Endothelial cell (in vitro differentiated cells): Measurements from ENCODE around the gene GAB2. TPM values are rescaled to one million over a fixed set of nuclear protein-coding genes. Genes with fewer than 3 reads are reported as not detected.

Experiments used
- DNase-seq: peaks from one replicate; pipeline ENCODE4 v3.0.0; 2021; ENCODE audit warnings: low spot score
- H3K27ac Mint-ChIP-seq: one replicate; pipeline ENCODE4 v1.8.0; 2021; ENCODE audit warnings: mixed read lengths, inconsistent platforms; ENCODE audit not compliant: unreplicated experiment
- H3K27me3 Mint-ChIP-seq: one replicate; pipeline ENCODE4 v1.8.0; 2021; ENCODE audit warnings: mild to moderate bottlenecking, moderate library complexity, mixed read lengths, inconsistent platforms; ENCODE audit not compliant: unreplicated experiment
- H3K36me3 Mint-ChIP-seq: one replicate; pipeline ENCODE4 v1.8.0; 2021; ENCODE audit warnings: mild to moderate bottlenecking, low read depth, mixed read lengths, inconsistent platforms; ENCODE audit not compliant: unreplicated experiment
- H3K4me1 Mint-ChIP-seq: one replicate; pipeline ENCODE4 v1.8.0; 2021; ENCODE audit warnings: mild to moderate bottlenecking, mixed read lengths, inconsistent platforms; ENCODE audit not compliant: unreplicated experiment
- H3K4me3 Mint-ChIP-seq: one replicate; pipeline ENCODE4 v1.8.0; 2021; ENCODE audit warnings: mild to moderate bottlenecking, mixed read lengths, inconsistent platforms; ENCODE audit not compliant: unreplicated experiment
- H3K9me3 Mint-ChIP-seq: one replicate; pipeline ENCODE4 v1.8.0; 2021; ENCODE audit warnings: mixed read lengths, inconsistent platforms; ENCODE audit not compliant: unreplicated experiment
- total RNA-seq: library from RNA; stranded (reverse); fragmentation: NEBNext Ultra II Directional; extraction: Animal tissue kit (Norgen Biotek cat#: 25700); gene quantifications from one replicate; pipeline ENCODE4 v1.2.1, GENCODE V29; 2021; ENCODE audit not compliant: unreplicated experiment
- TF ChIP-seq, protein P1 (sequence below): fragments of 200-600 bp; sonication (generic); IDR thresholded peaks from one replicate; pipeline ENCODE4 v1.5.0; 2021; ENCODE audit warnings: antibody characterized with exemption; ENCODE audit not compliant: unreplicated experiment

GAB2 gene
- total RNA-seq, 1 donor from 2014 or later = 81.0 TPM

DNA sequence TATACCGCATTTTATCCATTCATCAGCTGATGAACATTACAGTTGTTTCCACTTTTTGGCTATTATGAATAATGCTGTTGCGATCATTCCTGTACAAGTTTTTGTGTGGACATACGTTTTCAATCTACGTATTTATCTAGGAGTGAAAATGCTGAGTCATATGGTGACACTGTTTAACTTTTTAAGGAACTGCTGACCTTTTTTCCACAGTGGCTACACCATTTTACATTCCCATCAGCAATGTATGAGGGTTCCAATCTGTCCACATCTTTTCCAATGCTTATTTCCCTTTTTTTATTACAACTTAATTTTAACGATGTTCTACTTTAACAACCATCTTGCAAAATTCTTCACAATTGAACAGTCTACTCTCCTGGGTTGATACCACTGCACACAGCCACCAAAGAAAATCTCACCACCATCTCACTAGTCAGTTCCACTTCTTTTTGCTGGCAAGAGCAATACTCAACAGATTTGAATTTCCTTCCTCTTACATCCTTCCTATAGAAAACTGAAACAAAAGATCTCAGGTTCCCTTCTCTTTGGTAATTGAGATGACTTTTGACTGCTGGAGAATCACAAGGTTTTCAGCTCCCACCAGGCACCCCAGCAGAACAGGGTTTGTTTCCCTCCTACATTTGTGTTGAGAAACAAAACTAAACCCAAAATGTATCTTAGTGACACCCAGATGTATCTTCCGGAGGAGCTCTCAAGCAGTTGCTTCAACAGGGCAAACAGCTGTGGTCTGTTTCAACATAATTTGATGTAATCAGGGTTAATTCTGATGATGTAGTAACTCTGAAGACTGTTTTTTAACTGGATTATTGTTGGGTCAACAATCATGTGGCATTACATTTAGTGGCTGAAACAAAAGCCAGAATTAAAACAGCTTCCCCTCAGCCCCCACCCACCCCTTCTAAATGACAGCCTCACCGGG, 7.0 kb upstream of the GAB2 start:
- H3K27me3 Mint-ChIP-seq = peaks cover 3% of the 10 kb centered on the region
- peak overlapping the region; percentile 91 for H3K27ac Mint-ChIP-seq
- no peak overlapping the region for H3K4me3 Mint-ChIP-seq
- H3K4me1 Mint-ChIP-seq = peaks cover 66% of the 10 kb centered on the region
- no peaks in the 10 kb centered on the region for H3K36me3 Mint-ChIP-seq
- TF ChIP-seq, protein P1, sequence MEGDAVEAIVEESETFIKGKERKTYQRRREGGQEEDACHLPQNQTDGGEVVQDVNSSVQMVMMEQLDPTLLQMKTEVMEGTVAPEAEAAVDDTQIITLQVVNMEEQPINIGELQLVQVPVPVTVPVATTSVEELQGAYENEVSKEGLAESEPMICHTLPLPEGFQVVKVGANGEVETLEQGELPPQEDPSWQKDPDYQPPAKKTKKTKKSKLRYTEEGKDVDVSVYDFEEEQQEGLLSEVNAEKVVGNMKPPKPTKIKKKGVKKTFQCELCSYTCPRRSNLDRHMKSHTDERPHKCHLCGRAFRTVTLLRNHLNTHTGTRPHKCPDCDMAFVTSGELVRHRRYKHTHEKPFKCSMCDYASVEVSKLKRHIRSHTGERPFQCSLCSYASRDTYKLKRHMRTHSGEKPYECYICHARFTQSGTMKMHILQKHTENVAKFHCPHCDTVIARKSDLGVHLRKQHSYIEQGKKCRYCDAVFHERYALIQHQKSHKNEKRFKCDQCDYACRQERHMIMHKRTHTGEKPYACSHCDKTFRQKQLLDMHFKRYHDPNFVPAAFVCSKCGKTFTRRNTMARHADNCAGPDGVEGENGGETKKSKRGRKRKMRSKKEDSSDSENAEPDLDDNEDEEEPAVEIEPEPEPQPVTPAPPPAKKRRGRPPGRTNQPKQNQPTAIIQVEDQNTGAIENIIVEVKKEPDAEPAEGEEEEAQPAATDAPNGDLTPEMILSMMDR = no peak
- H3K9me3 Mint-ChIP-seq = no peaks in the 10 kb centered on the region
- DNase-seq = no peak

- TF ChIP-seq, protein P1 = no peak
- no peaks in the 10 kb centered on the region for H3K9me3 Mint-ChIP-seq
- peaks cover 4% of the 10 kb centered on the region for H3K36me3 Mint-ChIP-seq
- H3K4me1 Mint-ChIP-seq = peaks cover 66% of the 10 kb centered on the region
- H3K4me3 Mint-ChIP-seq = no peak overlapping the region
- H3K27ac Mint-ChIP-seq = no peak overlapping the region
- H3K27me3 Mint-ChIP-seq = peaks cover 11% of the 10 kb centered on the region
- DNase-seq = no peak
These were observed 5.6 kb upstream of the GAB2 start for GRCh38 chr11:78423241-78423640.

DNA sequence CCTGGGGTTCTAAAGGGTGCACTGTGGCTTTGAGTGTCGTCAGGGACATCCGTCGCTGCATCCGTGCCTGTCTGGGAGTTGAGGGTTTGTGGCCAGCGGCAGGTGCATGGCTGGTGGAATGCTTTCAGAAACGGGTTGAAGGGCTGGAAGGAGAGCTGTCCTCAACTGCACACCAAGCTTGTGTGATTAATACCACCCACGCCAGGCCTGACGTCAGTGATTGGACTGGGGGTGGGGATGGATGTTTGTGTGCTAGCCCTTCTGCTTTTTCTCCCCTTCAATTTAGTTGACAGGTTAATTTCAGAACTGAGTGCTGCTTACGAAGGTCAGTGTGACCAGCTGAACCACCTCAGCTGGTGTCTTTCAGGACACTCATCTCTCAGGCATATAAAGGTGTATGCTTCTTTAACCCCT, 3.2 kb upstream of the GAB2 start:
- H3K4me1 Mint-ChIP-seq = peaks cover 58% of the 10 kb centered on the region

DNA sequence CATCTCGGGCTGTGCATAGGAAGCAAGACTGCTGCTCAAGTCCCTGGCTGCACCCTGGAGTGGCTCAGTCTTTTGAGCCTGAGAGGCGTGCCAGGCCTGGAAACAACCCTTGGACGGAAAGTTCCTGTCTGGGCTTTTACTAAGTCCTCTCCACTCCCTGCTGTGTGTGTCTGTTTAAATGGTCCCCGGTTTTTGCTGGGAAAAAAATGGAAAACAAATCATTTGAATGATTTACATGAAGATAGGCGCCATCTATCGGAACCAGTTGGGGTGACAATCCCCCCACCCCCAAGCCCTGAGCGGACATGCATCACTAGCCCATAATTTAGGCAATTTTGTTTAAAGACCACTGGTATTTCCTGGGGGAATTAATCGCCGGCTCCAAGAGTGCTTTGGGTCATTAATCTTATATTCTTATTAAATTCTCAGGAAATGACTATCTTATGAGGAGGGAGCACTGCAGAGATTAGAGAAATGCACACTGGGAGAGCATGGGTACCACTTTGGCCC, 2.7 kb upstream of the GAB2 start:
- H3K27ac Mint-ChIP-seq = no peak overlapping the region
- H3K4me1 Mint-ChIP-seq = peaks cover 59% of the 10 kb centered on the region
- H3K9me3 Mint-ChIP-seq = no peaks in the 10 kb centered on the region
- peak overlapping the region; percentile 24 for H3K4me3 Mint-ChIP-seq
- TF ChIP-seq, protein P1 = peak; percentile 59
- H3K36me3 Mint-ChIP-seq = peaks cover 5% of the 10 kb centered on the region
- DNase-seq = peak; percentile 64
- peaks cover 17% of the 10 kb centered on the region for H3K27me3 Mint-ChIP-seq

More for the DNA sequence above, 3.2 kb upstream of the GAB2 start:
- Mint-ChIP-seq H3K27me3 (peaks cover 17% of the 10 kb centered on the region), H3K4me3 (no peak overlapping the region), H3K9me3 (no peaks in the 10 kb centered on the region), H3K36me3 (peaks cover 5% of the 10 kb centered on the region), H3K27ac (peak overlapping the region; percentile 11)
- no peak for DNase-seq
- TF ChIP-seq, protein P1 = no peak

DNA sequence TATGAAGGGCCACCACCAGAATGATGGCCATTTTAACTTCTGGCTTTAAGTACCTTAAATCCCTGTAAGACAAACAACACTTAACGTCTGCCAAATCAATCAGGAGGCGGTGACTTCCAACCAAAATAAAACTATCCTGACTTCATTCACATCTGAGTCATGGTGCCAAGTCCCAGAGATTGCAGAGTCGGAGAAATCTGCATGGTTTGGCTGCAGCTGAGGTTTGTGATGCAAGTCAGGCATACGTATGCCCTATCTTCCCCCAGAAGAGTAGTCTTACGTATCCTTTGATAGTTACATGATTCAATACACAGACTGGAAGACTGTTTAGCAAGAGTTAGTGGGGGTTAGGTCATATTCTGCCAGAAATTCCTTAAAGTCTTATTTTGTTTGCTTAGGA, 1.7 kb upstream of the GAB2 start:
- Mint-ChIP-seq H3K4me1 (peaks cover 55% of the 10 kb centered on the region), H3K9me3 (no peaks in the 10 kb centered on the region), H3K27me3 (peaks cover 17% of the 10 kb centered on the region), H3K4me3 (peak overlapping the region; percentile 42), H3K36me3 (peaks cover 5% of the 10 kb centered on the region), H3K27ac (no peak overlapping the region)
- TF ChIP-seq, protein P1 = no peak
- DNase-seq = no peak
